Fibroblast of pulmonary artery (primary cell): ENCODE results near the gene STXBP6.

Experiments
- DNase-seq: peaks from one replicate; pipeline ENCODE4 v3.0.0-alpha.2; 2010; ENCODE audit warnings: low read depth
- H3K4me3 ChIP-seq: replicated peaks from 2 replicates; pipeline ENCODE4 v1.5.1; 2011; ENCODE audit warnings: low read depth, mild to moderate bottlenecking, control low read depth, low read length, moderate library complexity
- CTCF ChIP-seq: IDR thresholded peaks from 2 replicates; pipeline ENCODE4 v1.5.1; 2011; ENCODE audit warnings: mild to moderate bottlenecking, control low read depth, low read length, inconsistent platforms; ENCODE audit errors: missing control alignments

Gene STXBP6

GRCh38 chr14:24870949-24871701, 178.8 kb downstream of the STXBP6 start:
- DNase-seq: no peak
- TF ChIP-seq CTCF: no peak
- H3K4me3 ChIP-seq: no peak overlapping the region

GRCh38 chr14:24868389-24868788, 181.6 kb downstream of the STXBP6 start:
- H3K4me3 ChIP-seq: no peak overlapping the region
- no peak for TF ChIP-seq CTCF

GRCh38 chr14:24866067-24866639, 183.8 kb downstream of the STXBP6 start:
- TF ChIP-seq CTCF: no peak
- no peak overlapping the region for H3K4me3 ChIP-seq
- DNase-seq: no peak

More at GRCh38 chr14:24868389-24868788, 181.6 kb downstream of the STXBP6 start:
- DNase-seq: no peak

DNA sequence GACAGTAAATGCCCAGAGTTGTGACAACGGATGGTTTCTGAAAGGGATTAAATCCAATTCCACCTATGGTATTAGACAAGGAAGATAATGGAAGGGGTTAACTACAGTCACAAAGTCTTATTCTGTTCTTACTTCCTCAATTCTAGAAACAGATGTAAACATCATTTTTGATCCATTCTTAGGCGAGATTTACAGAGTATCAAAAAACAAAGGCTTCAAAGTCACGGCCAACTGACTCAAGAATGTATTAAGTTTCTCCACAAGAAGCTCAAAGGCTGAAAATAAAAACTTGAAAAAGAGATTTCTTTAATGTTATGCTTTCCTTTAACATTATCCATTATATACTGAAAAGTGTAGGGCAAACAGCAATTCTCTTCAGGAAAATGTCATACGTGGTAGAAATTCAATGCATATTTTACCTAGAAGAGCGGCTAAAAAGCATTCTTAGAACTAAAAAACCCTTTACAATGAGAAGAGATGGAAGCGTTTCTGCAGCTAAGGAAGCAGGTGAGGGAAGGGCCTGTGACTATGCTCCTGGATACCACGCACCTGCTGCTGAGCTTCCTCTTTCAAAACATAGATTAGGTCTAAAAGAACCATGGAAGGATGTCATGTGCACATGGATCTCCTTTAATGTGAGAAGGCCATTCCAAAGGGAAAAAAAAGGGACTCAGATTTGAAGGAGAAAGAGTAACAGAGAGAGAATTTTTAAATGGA, 185.8 kb downstream of the STXBP6 start:
- no peak for DNase-seq
- no peak for TF ChIP-seq CTCF
- H3K4me3 ChIP-seq: no peak overlapping the region

- no peak for TF ChIP-seq CTCF
- DNase-seq: peak; percentile 37
- no peak overlapping the region for H3K4me3 ChIP-seq
Measured at GRCh38 chr14:24861083-24861630, 188.8 kb downstream of the STXBP6 start.

GRCh38 chr14:24859559-24859958, 190.4 kb downstream of the STXBP6 start:
- no peak for TF ChIP-seq CTCF
- DNase-seq: no peak
- no peak overlapping the region for H3K4me3 ChIP-seq
